Stimulated activated CD8-positive, alpha-beta memory T cell treated with anti-CD3 and anti-CD28 coated beads, Interleukin-12 subunit alpha, Interleukin-12 subunit beta, amount 100 ng/mL, for 24 hours (primary cell): ENCODE measurements around the gene POU3F3.

Source experiments
- DNase-seq: peaks from one replicate; pipeline ENCODE4 v3.0.0-alpha.2; 2020; ENCODE audit errors: extremely low read depth

The POU3F3 gene

GRCh38 chr2:104846786-104847585 is 6.9 kb upstream of the POU3F3 start:
- DNase-seq, result no peak

DNA sequence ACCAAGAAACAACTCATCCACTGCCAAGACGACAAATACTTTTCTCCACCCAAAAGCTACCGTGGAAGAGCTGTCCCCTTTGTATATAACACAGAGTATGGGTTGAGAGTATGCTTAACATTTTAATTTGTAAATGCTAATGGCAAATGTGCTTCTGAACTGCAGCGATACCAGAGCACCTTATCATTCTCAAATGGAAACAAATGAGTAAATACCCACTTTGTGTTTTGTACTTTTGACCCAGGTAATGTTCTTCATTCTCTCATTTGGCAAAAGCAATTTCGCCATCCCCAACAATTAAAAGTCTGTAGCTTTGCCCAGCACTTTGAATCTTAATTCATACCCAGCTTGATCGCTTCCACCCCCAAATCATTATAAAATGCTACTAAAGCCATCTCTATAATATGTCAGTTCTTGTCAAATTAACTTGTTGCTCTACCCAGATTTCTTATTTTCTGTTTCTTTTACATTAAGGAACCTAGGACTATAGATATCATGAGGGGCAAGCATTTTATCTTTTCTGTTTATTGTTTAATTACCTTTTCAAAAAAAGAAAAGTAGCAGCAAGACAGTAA is 6.2 kb upstream of the POU3F3 start:
- DNase-seq, result no peak

- DNase-seq, result no peak
Measured at GRCh38 chr2:104848526-104848925, 5.4 kb upstream of the POU3F3 start.

GRCh38 chr2:104849101-104849500 is 4.8 kb upstream of the POU3F3 start:
- DNase-seq, result no peak

GRCh38 chr2:104849618-104850141 is 4.2 kb upstream of the POU3F3 start:
- no peak for DNase-seq

DNA sequence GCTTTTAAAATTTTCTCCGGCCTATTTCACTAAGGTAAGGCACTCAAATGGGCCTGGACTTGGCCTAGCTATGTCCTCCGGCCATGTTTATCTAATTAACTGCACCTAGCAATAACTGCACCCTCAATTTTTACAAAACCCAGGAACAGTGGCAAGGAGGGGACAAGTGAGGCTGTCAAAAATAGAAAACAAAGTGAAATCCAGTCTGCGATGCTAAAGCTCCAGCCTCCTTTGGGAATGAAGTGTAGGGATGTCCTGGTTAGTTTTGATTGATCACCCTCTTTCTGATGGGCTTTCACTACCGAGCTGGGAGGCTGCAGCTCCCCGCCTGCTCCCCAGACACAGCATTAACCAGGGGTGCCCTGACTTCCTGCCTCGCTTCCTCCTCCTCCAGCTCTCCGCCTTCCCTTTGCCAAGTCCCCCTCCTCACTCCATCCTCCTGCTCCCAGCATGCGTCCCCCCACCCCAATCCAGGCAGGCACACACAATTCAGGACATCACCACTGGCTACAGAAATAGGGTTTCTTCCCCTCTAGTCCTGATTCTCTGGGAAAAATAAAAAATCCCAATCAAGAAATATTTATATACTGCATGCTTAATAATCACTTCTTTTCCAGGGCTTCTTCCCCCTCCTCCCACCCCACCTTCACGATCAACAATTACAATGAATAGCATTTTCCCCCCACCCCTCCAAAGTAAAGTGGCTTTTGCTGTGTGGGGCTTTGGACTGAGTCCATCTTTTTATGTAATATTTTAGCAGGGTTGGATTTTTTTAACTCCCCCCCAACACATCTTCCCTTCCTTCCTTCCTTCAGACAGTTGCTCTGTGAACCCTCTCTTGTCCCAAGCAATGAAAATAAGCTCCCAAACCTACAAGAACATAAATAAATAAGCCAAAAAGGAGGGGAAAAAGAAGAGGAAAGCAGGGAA is 3.3 kb upstream of the POU3F3 start:
- DNase-seq, result no peak

- no peak for DNase-seq
Measured at GRCh38 chr2:104851291-104852089, 2.4 kb upstream of the POU3F3 start.

DNA sequence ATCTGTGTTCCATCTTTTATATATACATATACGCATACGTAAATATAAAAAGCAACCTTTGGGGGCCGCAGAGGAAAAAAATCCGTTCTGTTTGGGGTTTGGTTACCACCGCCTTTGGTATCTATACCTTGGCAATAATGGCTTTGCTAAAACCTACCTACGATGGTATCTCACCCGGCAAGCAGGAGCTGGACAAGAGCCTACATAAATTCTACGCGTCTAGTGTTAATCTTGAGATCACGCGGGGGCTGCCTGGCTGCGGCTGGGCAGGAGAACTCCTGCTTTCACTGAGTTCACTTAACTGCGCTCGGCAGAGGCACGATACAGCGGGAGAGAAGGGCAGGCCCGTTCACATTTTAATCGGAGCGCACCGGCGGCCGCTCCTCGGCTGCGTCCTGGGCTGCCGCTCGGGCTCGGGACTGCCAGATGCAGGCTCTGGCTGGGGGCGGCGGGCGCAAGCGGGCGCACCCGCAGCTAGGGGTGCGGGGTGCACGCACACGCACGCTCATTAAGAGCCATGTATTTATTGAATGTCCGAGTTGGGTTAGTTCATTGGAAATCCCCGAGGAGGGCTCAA is 1.7 kb upstream of the POU3F3 start:
- no peak for DNase-seq

DNA sequence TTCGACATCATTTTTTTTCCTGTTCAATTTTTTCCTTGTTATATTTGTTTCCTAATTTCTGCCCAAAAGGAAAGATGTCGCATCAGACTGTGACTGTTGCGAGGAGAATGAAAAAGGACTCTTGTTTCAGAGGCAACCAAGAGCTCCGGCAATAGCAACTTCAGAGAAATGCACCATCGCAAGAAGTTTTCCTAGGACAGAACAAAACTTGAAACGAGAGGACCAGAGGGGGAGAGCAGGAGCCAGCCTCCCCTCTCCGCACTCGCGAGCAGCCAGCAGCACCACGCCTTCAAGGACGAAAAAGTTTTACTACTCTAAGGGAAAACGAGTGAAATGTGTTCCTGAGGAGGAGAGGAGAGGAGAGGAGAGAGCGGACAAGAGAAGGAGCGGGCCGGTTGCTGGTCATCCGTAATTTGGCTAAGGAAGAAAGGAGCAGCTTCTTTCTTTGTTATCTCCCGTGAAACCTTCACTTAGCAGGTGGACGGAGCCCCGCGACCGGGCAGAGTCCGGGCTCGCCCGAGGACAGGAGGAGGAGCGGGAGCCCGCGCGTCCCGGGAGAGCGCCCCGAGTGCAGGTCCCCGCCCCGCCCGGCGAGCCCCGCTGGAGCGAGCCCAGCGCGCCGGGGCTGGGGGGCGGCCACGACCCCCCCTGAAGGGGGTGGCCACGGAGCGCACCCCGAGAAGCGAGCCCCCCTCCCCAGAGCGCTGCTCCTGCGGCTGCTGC is 744 bp downstream of the POU3F3 start:
- DNase-seq, result no peak

DNA sequence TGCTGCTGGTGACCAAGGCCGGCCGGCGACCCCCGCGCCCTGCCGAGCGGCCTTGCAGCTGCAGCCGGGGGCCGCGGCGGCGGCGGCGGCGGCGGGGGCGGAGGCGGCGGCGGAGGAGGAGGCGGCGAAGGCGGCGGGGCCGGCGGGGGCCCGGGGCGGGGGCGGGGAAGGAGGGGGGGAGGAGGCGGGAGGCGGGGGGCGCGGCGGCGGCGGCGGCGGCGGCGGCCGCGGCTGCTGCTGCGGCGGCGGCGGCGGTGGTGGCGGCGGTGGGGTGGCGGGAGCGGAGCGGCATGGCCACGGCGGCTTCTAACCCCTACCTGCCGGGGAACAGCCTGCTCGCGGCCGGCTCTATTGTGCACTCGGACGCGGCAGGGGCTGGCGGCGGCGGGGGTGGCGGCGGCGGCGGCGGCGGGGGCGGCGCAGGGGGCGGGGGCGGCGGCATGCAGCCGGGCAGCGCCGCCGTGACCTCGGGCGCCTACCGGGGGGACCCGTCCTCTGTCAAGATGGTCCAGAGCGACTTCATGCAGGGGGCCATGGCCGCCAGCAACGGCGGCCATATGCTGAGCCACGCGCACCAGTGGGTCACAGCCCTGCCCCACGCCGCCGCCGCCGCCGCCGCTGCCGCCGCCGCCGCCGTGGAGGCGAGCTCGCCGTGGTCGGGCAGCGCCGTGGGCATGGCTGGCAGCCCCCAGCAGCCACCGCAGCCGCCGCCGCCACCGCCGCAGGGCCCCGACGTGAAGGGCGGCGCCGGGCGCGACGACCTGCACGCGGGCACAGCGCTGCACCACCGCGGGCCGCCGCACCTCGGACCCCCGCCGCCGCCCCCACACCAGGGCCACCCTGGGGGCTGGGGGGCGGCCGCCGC is 1.5 kb downstream of the POU3F3 start:
- DNase-seq, result no peak

- DNase-seq, result no peak
Measured at GRCh38 chr2:104856086-104856972, 2.4 kb downstream of the POU3F3 start.

DNA sequence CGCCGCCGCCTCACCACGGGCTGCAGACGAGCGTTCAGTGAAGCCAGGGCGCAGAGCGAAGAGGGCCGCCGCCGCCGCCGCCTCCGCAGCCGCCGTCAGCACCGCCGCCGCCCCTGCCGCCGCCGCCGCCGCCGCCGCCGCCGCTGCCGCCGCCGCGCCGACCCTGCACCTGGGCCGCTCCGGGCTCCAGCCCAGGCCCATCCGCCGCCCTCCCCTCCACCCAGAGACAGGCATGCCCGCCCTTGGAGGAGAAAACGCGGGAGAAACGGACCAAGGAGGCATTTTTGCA is 3.0 kb downstream of the POU3F3 start:
- DNase-seq, result no peak

GRCh38 chr2:104857262-104858005 is 3.5 kb downstream of the POU3F3 start:
- DNase-seq, result no peak

DNA sequence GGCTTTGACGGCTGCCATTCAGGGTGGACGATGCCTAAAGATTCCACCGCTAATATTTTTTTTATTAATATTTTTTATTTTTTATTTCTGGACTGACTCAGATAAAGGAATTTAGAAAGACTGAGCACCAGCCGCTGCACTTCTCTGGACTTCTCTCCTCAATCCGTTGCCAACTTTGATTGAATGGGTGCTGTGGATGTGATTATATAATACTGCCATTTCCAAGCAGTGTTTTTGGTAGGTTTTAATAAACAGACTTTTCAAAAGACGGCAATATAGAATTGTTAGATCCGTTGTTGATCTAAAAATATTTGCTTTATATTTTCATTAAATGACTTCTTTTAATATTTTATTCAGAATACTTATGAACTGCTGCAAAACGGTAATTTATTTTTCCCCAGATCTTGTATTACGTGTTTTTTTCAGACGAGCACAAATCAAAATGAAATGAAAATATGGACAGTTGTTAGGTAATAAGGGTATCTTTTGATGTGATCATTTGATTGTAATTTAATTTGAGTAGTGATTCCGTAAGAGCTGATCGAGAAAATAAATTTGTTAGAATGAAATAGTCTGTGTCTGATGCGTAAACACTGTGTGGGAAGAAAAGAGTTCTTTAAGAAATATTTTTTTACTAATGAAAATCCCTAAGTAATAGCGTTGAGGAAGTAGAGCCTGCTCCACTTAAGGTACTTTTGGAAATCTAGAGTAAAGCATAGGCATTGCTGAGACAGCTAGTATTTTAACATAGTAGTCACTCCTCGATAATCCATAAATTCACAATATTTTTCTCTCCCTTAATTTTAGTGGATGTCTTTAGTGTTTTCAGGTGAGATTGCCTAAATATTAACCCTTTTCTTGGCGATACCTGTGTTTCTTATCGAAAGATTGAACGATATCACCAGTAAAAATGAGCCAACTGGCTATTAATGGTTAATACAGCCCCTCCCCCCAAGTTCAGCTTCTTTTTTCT is 4.4 kb downstream of the POU3F3 start:
- no peak for DNase-seq

GRCh38 chr2:104859291-104859765 is 5.4 kb downstream of the POU3F3 start:
- DNase-seq, result no peak

DNA sequence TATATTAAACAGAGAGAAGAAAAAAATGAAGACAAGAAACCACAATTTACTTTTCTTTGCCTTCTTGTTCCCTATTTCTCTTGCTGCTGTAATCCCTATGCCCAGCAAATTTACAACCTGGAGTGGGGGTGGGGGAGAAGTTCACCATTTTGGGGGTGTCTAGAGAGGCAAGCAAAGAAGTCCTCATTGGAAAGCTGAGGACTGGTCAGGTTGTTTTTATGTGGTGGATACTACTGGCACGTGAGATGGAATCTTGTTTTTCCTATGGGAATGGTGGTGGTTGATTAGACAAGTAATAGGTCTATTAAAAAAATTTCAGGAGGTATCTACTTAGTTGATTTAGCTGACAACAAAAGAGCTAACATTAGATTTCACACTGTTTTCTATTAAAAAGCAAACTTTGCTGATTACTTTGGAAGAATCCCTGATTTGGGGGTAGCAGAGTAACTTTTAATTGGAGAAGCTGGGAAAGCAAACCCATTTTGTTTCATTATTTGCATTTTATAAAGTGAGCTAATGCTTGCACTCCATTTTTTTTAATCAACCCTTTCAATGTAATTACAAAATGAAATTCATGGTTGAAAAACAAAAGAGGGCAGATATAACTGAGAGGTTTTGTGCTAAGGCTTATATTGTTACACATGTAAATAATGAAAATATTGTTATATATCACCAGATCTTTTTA is 6.0 kb downstream of the POU3F3 start:
- DNase-seq, result no peak
